ENCODE results near the gene BCL11A. TPM values are rescaled to one million over a fixed set of nuclear protein-coding genes. Genes with fewer than 3 reads are reported as not detected.

The BCL11A gene
- 10 to 100 TPM; 14.3 to 16.2 TPM for total RNA-seq

DNA sequence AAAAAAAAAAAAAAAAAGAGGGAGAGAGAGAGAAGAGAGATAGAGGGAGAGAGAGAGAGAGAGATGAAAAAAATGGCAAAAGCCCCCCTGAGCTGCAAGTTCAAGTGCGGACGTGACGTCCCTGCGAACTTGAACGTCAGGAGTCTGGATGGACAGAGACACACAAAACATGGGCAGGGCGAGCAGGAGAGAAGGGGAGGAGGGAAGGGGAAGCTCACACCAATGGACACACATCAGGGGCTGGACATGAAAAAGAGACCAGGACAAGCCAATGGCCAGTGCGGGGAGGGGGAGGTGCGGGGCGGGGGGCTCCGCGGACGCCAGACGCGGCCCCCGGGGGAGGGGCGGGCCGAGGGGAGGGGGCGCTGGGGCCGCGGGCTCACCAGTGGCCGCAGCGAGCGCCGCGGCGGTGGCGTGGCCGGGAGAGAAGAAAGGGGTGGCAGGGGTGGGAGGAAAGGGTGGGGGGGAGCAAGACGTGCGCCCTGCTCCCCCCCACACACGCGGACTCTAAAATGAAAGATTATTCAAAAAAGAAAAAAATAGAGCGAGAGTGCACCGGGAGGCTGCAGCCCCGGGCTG is at the start of gene BCL11A:
Gene BCL11A, minus strand, starts transcription at position 160 of the 579 bp plus-strand sequence. CDS start 384 bp downstream, outside the sequence.
- WGBS, 2 donors, result 0 to 1% methylated on average over 24 to 34 of the region's 35 CpGs
- H3K36me3 ChIP-seq (replicated peaks in 1 of 2; ENCODE audit: insufficient read depth in 1 of 2, low read depth in 2 of 2), result no peaks in the 10 kb centered on the region
- no peaks in the 10 kb centered on the region for H3K27me3 ChIP-seq
- H3K9me3 ChIP-seq, result no peaks in the 10 kb centered on the region
- DNase-seq (peak; percentile 74 to 88 (median 78)), ATAC-seq (peak; percentile 54)
- H3K27ac ChIP-seq, result peak within 1 kb of the TSS; percentile 78 to 88 (median 85)
- H3K4me1 ChIP-seq, result peaks cover 37% of the 10 kb centered on the region
- peak within 1 kb of the TSS; percentile 46 to 80 for H3K4me3 ChIP-seq
- intact Hi-C loops (cut with DNase I), result no loop called here
- TF ChIP-seq, protein P1, sequence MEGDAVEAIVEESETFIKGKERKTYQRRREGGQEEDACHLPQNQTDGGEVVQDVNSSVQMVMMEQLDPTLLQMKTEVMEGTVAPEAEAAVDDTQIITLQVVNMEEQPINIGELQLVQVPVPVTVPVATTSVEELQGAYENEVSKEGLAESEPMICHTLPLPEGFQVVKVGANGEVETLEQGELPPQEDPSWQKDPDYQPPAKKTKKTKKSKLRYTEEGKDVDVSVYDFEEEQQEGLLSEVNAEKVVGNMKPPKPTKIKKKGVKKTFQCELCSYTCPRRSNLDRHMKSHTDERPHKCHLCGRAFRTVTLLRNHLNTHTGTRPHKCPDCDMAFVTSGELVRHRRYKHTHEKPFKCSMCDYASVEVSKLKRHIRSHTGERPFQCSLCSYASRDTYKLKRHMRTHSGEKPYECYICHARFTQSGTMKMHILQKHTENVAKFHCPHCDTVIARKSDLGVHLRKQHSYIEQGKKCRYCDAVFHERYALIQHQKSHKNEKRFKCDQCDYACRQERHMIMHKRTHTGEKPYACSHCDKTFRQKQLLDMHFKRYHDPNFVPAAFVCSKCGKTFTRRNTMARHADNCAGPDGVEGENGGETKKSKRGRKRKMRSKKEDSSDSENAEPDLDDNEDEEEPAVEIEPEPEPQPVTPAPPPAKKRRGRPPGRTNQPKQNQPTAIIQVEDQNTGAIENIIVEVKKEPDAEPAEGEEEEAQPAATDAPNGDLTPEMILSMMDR (IDR thresholded peaks at IDR 0.05), result no peak
- TF ChIP-seq POLR2A (IDR thresholded peaks at IDR 0.05), result peak in 2 of 3 donors; percentile 59 to 70

DNA sequence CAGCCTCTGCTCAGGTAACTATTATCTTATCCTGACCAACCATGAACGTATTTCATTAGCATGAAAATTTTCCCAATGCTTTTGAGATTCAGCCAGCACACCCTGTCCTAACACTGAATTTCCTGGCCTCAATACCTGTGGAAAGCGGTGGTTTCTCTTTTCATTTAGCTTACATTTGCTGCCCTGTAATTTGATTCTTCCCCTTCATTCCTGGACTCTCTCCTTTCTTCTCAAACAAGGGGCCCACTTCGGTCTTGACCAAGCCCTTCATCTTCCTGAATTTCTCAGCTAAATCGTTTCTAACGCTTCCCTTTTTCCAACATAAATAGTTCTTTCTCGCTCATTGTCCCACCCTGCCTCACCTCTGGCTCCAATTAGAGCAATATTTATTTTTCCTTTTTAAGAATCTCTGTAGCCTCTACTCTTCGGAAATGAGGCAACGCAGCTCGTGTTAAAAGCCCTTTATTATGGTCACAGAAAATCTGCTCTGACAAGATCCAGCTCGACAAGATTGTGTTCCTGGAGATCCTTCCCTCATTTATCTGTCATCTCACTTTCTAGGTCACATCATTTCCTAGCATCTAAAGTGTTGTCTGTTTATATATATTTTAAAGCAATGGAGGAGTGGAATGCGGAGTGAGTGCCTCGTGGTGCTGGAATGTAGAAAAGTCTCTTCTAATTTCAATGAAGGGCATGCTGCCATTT is 49.5 kb upstream of the BCL11A start:
- Histone ChIP-seq H3K27me3 (no peaks in the 10 kb centered on the region), H3K4me3 (no peak overlapping the region), H3K4me1 (no peaks in the 10 kb centered on the region), H3K27ac (no peak overlapping the region), H3K9me3 (no peaks in the 10 kb centered on the region), H3K36me3 (replicated peaks in 1 of 2; ENCODE audit: insufficient read depth in 1 of 2, low read depth in 2 of 2) (no peaks in the 10 kb centered on the region)
- intact Hi-C loops (cut with DNase I), result no loop called here
- TF ChIP-seq, protein P1 (IDR thresholded peaks at IDR 0.05), result no peak
- no peak for TF ChIP-seq POLR2A (IDR thresholded peaks at IDR 0.05)
- DNase-seq (no peak), ATAC-seq (no peak)
- 60 to 66% methylated on average over 12 of the region's 12 CpGs for WGBS, 2 donors

DNA sequence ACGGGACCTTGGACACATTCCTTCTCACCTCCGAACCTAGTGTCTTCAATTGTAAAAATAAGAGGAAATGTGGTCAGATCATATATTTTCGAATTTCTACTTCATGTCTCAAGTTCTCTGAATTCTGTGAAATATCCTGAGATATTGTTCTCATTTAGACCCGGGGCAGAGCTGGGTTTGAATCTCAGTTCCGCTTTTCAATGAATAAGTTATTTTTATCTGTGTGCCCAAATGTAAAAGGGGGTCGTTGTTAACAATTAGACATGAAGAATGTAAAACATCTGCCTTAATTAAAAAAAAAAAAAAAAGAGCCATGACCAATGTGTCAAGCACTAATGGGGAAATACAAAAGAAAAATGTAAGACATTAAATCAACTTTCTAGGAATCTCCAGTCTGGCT is 48.9 kb upstream of the BCL11A start:
- Histone ChIP-seq H3K4me1 (no peaks in the 10 kb centered on the region), H3K27ac (no peak overlapping the region), H3K9me3 (no peaks in the 10 kb centered on the region), H3K36me3 (replicated peaks in 1 of 2; ENCODE audit: insufficient read depth in 1 of 2, low read depth in 2 of 2) (no peaks in the 10 kb centered on the region), H3K27me3 (no peaks in the 10 kb centered on the region), H3K4me3 (no peak overlapping the region)
- intact Hi-C loops (cut with DNase I), result no loop called here
- ATAC-seq (no peak), DNase-seq (no peak)
- whole genome bisulfite sequencing, 2 donors, result 62 to 67% methylated on average over 6 of the region's 6 CpGs
- TF ChIP-seq POLR2A (IDR thresholded peaks at IDR 0.05), result no peak

DNA sequence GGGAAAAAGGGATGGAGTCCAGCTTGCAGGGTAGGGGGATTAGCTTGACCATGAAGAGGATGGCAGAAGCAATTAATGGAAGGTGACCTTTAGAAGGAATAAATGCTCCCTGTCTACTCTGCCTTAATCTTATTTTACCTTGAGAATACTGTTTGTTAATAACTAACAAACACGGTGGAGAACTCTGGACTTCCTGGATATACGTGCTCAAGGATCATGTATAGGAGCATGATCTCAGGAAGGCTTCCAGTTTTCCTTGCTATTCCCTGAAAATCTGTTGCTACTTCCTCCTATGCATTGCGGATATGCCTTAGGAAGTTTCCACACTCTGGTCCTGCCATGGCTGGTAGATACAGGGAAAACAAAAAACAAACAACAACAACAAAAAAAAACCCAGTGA is 44.8 kb upstream of the BCL11A start:
- DNase-seq (no peak), ATAC-seq (no peak)
- 59 to 62% methylated on average over 3 of the region's 3 CpGs for WGBS, 2 donors
- Histone ChIP-seq H3K4me3 (no peak overlapping the region), H3K9me3 (no peaks in the 10 kb centered on the region), H3K27me3 (no peaks in the 10 kb centered on the region), H3K36me3 (replicated peaks in 1 of 2; ENCODE audit: insufficient read depth in 1 of 2, low read depth in 2 of 2) (no peaks in the 10 kb centered on the region), H3K4me1 (no peaks in the 10 kb centered on the region), H3K27ac (no peak overlapping the region)
- intact Hi-C loops (cut with DNase I), result no loop called here
- TF ChIP-seq, protein P1 (IDR thresholded peaks at IDR 0.05), result no peak
- no peak for TF ChIP-seq POLR2A (IDR thresholded peaks at IDR 0.05)

DNA sequence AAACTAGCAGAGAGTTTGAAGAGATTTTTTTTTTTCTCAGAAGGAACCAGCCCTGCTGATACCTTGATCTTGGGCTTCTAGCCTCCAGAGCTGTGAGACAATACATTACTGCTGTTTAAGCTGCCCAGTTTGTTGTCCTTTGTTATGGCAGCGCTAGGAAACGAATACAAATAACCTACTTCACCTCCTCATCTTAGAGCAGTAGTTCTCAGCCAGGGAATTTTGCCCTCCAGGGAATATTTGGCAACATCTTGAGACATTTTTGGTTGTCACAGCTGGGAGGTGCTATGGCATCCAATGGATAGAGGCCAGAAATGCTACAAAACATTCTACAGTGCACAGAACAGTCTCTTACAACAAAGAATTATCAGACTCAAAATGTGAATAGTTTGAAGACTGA is 43.9 kb upstream of the BCL11A start:
- no peak overlapping the region for H3K27ac ChIP-seq
- H3K4me3 ChIP-seq, result no peak overlapping the region
- WGBS, 2 donors, result 75 to 88% methylated on average over 2 of the region's 2 CpGs
- H3K27me3 ChIP-seq, result no peaks in the 10 kb centered on the region
- TF ChIP-seq, protein P1 (IDR thresholded peaks at IDR 0.05), result no peak
- no peak for TF ChIP-seq POLR2A (IDR thresholded peaks at IDR 0.05)
- no peaks in the 10 kb centered on the region for H3K9me3 ChIP-seq
- DNase-seq (no peak), ATAC-seq (no peak)
- no peaks in the 10 kb centered on the region for H3K36me3 ChIP-seq (replicated peaks in 1 of 2; ENCODE audit: insufficient read depth in 1 of 2, low read depth in 2 of 2)
- no peaks in the 10 kb centered on the region for H3K4me1 ChIP-seq
- intact Hi-C loops (cut with DNase I), result no loop called here
